ENCODE results near the gene KLKB1. TPM values are rescaled to one million over a fixed set of nuclear protein-coding genes. Genes with fewer than 3 reads are reported as not detected.
A peak's percentile ranks its signal among the peaks of the same experiment; 100 is the strongest.

Gene KLKB1
- total RNA-seq, 3 donors from 2014 or later (not counting 1 experiment from before 2014, with no cell fraction given): 0.95 to 3.1 (median 1.6) TPM

- H3K27me3 ChIP-seq (ENCODE audit: control insufficient read depth, insufficient read depth, low read length): no peaks in the 10 kb centered on the region
- peak overlapping the region; percentile 48 to 93 for H3K27ac Mint-ChIP-seq
- no peaks in the 10 kb centered on the region for H3K27me3 Mint-ChIP-seq (ENCODE audit: low read depth in 2 of 2)
- H3K36me3 ChIP-seq (ENCODE audit: control insufficient read depth, insufficient read depth, low read length): peaks cover 3% of the 10 kb centered on the region
- WGBS (ENCODE audit: insufficient coverage): 100% methylated on average over 3 of the region's 5 CpGs
- no peaks in the 10 kb centered on the region for H3K9me3 ChIP-seq (ENCODE audit: control insufficient read depth, insufficient read depth, low read length)
- intact Hi-C loops (cut with micrococcal nuclease): loop anchor here (5.0 kb wide), 1 partner anchor 127 kb away; the partner anchor contains the start of gene TLR3
- TF ChIP-seq CTCF (IDR thresholded peaks at IDR 0.05): no peak
- H3K36me3 Mint-ChIP-seq: peaks cover 16% of the 10 kb centered on the region
- H3K9me3 Mint-ChIP-seq: no peaks in the 10 kb centered on the region
- DNase-seq (no peak), ATAC-seq (no peak)
- no peak overlapping the region for H3K4me3 ChIP-seq (ENCODE audit: low read length)
- H3K27ac ChIP-seq (ENCODE audit: low read length): no peak overlapping the region
- peak overlapping the region; percentile 97 for H3K4me3 Mint-ChIP-seq
- peaks cover 17% of the 10 kb centered on the region for H3K4me1 ChIP-seq (ENCODE audit: control insufficient read depth, insufficient read depth, low read length)
- peaks cover 51 to 52% of the 10 kb centered on the region in 2 donors for H3K4me1 Mint-ChIP-seq
These were observed 33.5 kb upstream of the KLKB1 start for GRCh38 chr4:186193851-186194250.

GRCh38 chr4:186196063-186196462 is 31.2 kb upstream of the KLKB1 start:
- H3K27me3 Mint-ChIP-seq (ENCODE audit: low read depth in 2 of 2): no peaks in the 10 kb centered on the region
- 98% methylated on average over 6 of the region's 6 CpGs for WGBS (ENCODE audit: insufficient coverage)
- no peaks in the 10 kb centered on the region for H3K9me3 Mint-ChIP-seq
- H3K27ac Mint-ChIP-seq: peak overlapping the region; percentile 31 to 61
- Histone ChIP-seq H3K27ac (ENCODE audit: low read length) (no peak overlapping the region), H3K27me3 (ENCODE audit: control insufficient read depth, insufficient read depth, low read length) (no peaks in the 10 kb centered on the region), H3K4me1 (ENCODE audit: control insufficient read depth, insufficient read depth, low read length) (peaks cover 9% of the 10 kb centered on the region), H3K9me3 (ENCODE audit: control insufficient read depth, insufficient read depth, low read length) (no peaks in the 10 kb centered on the region), H3K36me3 (ENCODE audit: control insufficient read depth, insufficient read depth, low read length) (peaks cover 3% of the 10 kb centered on the region), H3K4me3 (ENCODE audit: low read length) (no peak overlapping the region)
- no peak overlapping the region for H3K4me3 Mint-ChIP-seq
- DNase-seq (no peak), ATAC-seq (no peak)
- intact Hi-C loops (cut with micrococcal nuclease): no loop called here
- H3K4me1 Mint-ChIP-seq: peaks cover 37 to 42% of the 10 kb centered on the region in 2 donors
- no peak for TF ChIP-seq CTCF (IDR thresholded peaks at IDR 0.05)
- H3K36me3 Mint-ChIP-seq: peaks cover 16% of the 10 kb centered on the region

GRCh38 chr4:186200516-186200915 is 26.8 kb upstream of the KLKB1 start:
- ATAC-seq (no peak), DNase-seq (no peak)
- no peaks in the 10 kb centered on the region for H3K9me3 Mint-ChIP-seq
- Histone ChIP-seq H3K27me3 (ENCODE audit: control insufficient read depth, insufficient read depth, low read length) (no peaks in the 10 kb centered on the region), H3K36me3 (ENCODE audit: control insufficient read depth, insufficient read depth, low read length) (peaks cover 3% of the 10 kb centered on the region), H3K4me3 (ENCODE audit: low read length) (no peak overlapping the region), H3K27ac (ENCODE audit: low read length) (no peak overlapping the region), H3K9me3 (ENCODE audit: control insufficient read depth, insufficient read depth, low read length) (no peaks in the 10 kb centered on the region), H3K4me1 (ENCODE audit: control insufficient read depth, insufficient read depth, low read length) (no peaks in the 10 kb centered on the region)
- peaks cover 16% of the 10 kb centered on the region for H3K36me3 Mint-ChIP-seq
- TF ChIP-seq CTCF (IDR thresholded peaks at IDR 0.05): no peak
- H3K27ac Mint-ChIP-seq: peak overlapping the region in 1 of 2 donors; percentile 10
- no peak overlapping the region for H3K4me3 Mint-ChIP-seq
- WGBS (ENCODE audit: insufficient coverage): 94% methylated on average over 4 of the region's 6 CpGs
- no peaks in the 10 kb centered on the region for H3K27me3 Mint-ChIP-seq (ENCODE audit: low read depth in 2 of 2)
- intact Hi-C loops (cut with micrococcal nuclease): no loop called here
- peaks cover 28 to 43% of the 10 kb centered on the region in 2 donors for H3K4me1 Mint-ChIP-seq

GRCh38 chr4:186201010-186201409 is 26.3 kb upstream of the KLKB1 start:
- ATAC-seq: no peak
- Mint-ChIP-seq H3K4me3 (no peak overlapping the region), H3K27ac (peak overlapping the region in 1 of 2 donors; percentile 10), H3K4me1 (peaks cover 26 to 38% of the 10 kb centered on the region in 2 donors), H3K27me3 (ENCODE audit: low read depth in 2 of 2) (no peaks in the 10 kb centered on the region), H3K36me3 (peaks cover 14% of the 10 kb centered on the region), H3K9me3 (no peaks in the 10 kb centered on the region)
- no peaks in the 10 kb centered on the region for H3K27me3 ChIP-seq (ENCODE audit: control insufficient read depth, insufficient read depth, low read length)
- intact Hi-C loops (cut with micrococcal nuclease): no loop called here
- no peak for DNase-seq
- H3K4me3 ChIP-seq (ENCODE audit: low read length): no peak overlapping the region
- H3K4me1 ChIP-seq (ENCODE audit: control insufficient read depth, insufficient read depth, low read length): no peaks in the 10 kb centered on the region
- no peak overlapping the region for H3K27ac ChIP-seq (ENCODE audit: low read length)
- H3K36me3 ChIP-seq (ENCODE audit: control insufficient read depth, insufficient read depth, low read length): peaks cover 3% of the 10 kb centered on the region
- 98% methylated on average over 5 of the region's 7 CpGs for WGBS (ENCODE audit: insufficient coverage)
- no peak for TF ChIP-seq CTCF (IDR thresholded peaks at IDR 0.05)
- H3K9me3 ChIP-seq (ENCODE audit: control insufficient read depth, insufficient read depth, low read length): no peaks in the 10 kb centered on the region

All from natural killer cell (primary cell).